DOHH2 (cell line): ENCODE results near the gene DIO2.

Source experiments
- EZH2phosphoT487 ChIP-seq: fragments of 200-600 bp; sonication (generic); IDR thresholded peaks from 2 replicates; pipeline ENCODE4 v1.6.1; 2017; ENCODE audit warnings: borderline replicate concordance, mild to moderate bottlenecking, antibody characterized with exemption, low read length, moderate library complexity, mixed read lengths
- TF ChIP-seq, protein P1 (sequence below): fragments of 200-600 bp; sonication (generic); IDR thresholded peaks from one replicate; pipeline ENCODE4 v1.5.1; 2014; ENCODE audit warnings: antibody characterized with exemption, mild to moderate bottlenecking, low read depth, low read length; ENCODE audit not compliant: poor library complexity, severe bottlenecking

DNA sequence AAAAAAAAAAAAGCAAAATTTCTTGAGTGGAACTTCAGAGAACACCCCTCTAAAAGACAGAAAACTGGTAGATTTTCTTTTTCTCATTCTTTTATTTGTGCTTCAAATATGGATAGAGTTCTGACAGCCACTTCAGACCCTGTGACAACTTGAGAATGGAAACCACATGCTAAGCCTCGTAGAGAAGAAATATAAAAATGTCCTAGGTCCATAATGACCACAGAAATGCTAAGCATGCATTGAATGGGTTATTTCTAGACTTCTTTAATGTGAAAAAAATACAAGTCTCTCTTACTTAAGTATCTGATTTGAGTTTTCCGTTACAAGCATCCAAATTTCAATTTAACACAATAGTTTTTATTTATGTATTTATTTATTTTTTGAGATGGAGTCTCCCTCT lies 28.3 kb upstream of the DIO2 start:
- TF ChIP-seq, protein P1, sequence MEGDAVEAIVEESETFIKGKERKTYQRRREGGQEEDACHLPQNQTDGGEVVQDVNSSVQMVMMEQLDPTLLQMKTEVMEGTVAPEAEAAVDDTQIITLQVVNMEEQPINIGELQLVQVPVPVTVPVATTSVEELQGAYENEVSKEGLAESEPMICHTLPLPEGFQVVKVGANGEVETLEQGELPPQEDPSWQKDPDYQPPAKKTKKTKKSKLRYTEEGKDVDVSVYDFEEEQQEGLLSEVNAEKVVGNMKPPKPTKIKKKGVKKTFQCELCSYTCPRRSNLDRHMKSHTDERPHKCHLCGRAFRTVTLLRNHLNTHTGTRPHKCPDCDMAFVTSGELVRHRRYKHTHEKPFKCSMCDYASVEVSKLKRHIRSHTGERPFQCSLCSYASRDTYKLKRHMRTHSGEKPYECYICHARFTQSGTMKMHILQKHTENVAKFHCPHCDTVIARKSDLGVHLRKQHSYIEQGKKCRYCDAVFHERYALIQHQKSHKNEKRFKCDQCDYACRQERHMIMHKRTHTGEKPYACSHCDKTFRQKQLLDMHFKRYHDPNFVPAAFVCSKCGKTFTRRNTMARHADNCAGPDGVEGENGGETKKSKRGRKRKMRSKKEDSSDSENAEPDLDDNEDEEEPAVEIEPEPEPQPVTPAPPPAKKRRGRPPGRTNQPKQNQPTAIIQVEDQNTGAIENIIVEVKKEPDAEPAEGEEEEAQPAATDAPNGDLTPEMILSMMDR, result no peak
- no peak for TF ChIP-seq EZH2phosphoT487
